GM11168 (cell line): ENCODE measurements around the gene KRTAP10-12.
"Not testable (repeated sequence)": the region's sequence is repeated elsewhere in the genome, so short reads cannot be mapped to it uniquely, and the experiment has no call there.

Source experiments
- in situ Hi-C: fragments of 300-500 bp; cut with MboI; formaldehyde crosslinking; loops from one replicate; pipeline ENCODE4 v1.12.0; 2022; ENCODE audit warnings: low sequenced_read_pairs; ENCODE audit not compliant: unreplicated experiment

The KRTAP10-12 gene

DNA sequence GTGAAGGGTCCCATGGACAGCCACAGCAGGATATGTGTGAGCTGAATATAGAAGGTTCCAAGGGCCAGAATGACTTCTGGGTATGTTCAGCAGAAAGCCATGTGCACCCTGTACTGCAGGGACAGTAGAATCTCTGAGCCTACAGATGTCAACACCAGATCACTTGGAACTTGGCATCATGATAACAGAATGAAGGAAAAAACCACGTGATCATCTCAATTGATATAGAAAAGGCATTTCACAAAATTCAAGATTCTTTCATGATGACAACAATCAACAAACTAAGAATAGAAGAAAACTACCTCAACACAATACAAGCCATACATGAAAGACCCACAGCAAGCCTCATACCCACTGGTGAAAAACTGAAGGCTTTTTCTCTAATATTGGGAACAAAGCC, 29.4 kb upstream of the KRTAP10-12 start:
- in situ Hi-C loops: no loop called here

DNA sequence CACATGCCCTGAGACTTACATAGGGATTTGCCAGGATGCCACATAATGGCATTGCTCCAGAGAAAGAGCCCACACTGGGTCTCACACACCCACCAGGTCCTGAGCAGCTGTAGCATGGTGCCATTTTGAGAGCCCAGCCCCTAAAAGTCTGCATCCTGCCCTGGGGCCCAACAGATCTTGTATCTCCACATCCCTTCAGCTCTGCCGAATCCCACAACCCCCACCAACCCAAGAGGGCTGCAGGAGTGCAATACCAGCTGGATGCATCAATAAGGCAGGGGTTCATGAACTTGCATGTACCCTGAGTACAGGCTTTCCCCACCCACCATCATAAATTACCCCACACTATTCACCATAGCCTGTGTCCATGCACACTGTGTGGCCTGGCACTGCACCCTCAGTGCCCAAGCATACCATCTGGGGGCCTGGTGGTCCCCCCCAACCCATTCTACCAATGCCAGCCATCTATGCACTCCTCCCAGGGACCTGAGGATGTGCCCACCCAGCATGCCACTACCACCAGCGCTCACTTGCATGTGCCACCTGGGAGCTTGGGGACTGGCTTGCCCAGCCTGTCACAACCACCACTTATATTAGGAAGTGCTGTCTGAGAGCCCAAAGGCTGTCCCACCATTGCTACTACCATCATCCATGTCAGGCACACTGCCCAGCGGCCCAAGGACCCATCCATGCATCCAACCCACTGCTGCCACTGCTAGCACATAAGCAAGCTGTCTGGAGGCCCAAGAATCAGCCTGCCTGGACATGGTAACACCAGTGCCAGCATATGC, 26.1 kb upstream of the KRTAP10-12 start:
- in situ Hi-C loops: no loop called here

DNA sequence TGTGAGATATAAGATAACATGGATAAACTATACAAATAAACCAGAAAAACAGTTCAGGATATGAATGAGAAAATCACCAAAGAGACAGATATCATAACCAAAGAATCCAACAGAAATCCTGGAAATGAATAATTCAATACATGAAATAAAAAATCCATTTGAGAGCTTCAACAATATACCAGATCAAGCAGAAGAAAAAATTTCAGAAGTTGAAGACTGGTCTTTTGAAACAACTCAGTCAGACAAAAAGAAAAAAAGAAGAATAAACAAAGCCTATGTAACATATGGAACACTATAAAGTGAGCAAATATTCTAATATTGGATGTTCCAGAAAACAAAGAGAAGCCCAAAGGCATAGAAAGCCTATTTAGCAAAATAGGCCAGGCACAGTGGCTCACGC, 25.1 kb upstream of the KRTAP10-12 start:
- in situ Hi-C loops: no loop called here

DNA sequence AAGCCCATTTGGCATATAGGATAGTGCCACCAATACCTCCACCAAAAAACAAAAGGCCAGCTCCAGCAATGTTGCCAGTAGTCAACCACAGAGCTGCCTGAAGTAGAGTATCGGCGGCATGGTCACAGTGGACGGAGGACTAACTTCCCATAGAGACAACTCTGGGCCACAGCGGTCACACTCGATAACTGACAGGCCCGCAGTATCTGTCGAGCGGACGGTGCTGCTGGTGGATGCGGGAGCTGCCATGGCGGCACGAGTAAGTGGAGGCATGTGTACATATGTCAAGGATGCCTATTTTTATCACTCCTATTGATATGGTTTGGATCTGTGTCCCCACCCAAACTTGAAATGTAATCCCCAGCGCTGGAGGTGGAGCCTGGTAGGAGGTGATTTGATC, 19.1 kb upstream of the KRTAP10-12 start:
- in situ Hi-C loops: no loop called here

DNA sequence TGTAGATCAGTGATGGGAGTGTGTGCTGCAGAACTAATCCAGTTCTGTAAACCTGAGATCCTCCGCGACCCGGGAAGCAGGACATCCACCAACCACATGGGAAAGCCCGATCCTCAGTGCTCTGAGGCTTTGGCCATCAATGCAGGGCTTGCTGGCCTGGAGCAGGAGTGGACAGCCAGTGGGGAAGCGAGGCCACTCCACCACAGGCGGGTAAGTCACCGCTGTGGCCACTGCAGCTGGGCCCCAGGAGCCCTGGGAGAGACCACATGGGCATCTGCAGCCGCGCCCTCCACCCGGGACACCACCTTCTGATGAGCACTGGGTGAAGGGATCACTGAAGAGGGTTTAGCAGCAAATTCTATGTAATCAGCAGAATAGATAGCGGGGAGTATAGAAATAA, 15.8 kb upstream of the KRTAP10-12 start:
- in situ Hi-C loops: no loop called here

DNA sequence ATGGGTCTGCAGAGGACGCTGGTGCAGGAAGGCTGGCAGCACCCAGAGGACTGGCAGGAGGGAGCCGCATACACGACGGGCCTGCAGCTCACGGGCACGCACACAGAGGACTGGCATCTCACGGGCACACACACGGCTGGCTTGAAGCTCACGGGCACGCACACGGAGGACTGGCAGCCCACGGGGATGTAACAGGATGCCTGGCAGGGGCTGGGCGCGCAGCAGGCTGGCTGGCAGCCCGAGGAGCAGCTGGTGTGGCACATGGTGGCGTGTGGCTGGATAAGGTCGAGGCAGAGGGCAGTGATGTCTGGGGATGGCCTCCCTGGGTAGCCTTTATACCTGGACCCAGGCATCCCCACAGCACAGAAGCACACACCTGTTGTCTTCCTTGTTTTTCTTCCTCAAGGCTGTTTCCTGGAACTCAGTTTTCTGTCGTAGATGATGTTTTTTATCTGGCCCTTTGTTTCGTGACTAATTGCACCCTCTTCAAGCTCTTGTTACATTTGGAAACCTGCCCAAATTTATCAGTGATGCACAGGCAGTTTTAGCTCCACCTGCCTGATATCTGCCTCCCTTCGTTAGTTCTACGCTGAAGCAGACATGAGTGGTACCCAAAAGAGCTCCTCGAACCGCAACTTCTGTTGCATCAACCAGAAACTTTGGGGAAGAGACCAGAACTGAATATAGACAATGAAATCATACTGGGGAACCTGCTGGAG, 15.0 kb upstream of the KRTAP10-12 start, which contains the start of gene KRTAP12-1:
TSS of gene KRTAP12-1 (minus strand) at position 303 of the 719 bp plus-strand sequence. CDS start at position 263, 40 bp downstream.
- in situ Hi-C loops: no loop called here

DNA sequence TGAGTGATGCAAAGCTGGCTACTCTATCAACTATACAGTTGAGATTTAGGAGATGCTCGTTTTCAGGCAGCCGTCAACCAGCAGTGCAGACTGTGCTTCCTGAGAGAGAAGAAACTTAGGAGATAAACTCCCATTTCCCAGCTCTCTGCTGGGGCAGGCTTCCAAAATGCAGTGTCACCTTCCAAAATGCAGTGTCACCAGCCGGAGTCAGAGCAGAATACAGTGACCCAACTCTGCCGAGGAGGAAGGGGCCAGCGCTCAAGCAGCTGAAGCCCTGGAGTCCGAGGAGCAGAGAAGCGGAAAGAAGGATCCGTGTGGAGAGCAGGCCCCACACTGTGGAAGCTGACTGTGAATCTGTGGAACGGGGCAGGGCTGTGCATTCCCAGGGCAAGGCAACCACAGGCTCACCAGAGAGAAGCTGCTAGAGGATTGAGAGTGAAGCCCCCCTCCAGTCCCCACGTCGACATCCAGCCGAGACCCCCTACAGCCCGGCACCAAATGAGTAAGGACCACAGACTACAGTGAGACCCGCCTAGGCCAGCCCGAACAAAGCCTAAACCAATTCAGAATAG, 14.3 kb upstream of the KRTAP10-12 start:
- in situ Hi-C loops: no loop called here

DNA sequence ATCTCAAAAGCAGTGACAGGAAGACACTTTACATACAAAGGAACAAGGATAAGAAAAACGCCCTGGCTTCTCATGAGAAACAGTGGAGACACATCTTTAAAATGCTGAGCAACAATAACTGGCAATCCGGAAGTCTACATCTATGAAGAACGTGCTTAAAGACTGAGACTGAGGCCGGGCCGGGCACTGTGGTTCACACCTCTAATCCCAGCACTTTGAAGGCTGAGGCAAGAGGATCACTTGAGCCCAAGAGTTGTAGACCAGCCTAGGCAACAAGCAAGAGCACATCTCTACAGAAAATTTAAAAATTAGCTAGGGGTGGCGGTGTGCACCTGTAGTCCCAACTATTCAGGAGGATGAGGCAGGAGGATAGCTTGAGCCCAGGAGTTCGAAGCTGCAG, 12.9 kb upstream of the KRTAP10-12 start:
- in situ Hi-C loops: no loop called here

DNA sequence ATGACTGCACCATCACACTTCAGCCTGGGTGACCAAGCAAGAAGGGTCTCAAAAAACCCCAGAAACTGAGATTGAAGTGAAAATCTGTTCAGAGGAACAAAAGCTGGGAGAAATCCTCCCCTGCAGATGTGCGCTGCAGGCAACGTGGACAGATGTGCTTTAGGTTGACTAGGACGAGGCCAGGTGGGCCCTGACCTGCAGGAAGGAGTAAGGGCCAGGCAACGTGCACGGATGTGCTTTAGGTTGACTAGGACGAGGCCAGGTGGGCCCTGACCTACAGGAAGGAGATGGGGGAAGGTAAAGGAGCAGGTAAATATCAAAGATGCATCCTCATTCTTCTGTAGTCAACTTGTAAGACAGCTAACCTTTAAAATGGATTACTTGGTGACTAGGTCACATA, 12.5 kb upstream of the KRTAP10-12 start:
- in situ Hi-C loops: no loop called here

DNA sequence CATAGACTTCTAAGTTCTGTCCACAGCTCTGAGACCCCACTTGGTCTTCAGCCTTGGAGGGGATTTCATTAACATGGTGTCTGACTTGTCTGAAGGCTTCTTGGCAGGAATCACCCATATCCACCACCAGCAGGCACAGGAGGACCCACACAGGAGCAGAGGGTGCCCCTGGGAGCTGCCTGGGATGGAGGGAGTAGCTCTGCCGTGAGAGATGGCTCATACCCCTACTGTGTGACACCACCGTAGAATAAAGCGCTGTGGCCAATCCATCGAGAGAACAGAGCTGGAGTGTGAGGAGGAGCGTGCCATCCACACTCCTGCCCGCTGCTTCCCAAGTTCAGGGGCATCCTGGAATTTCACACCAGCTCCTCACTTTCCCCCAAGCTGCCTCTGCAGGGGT, 11.9 kb upstream of the KRTAP10-12 start:
- in situ Hi-C loops: not testable (repeated sequence)

DNA sequence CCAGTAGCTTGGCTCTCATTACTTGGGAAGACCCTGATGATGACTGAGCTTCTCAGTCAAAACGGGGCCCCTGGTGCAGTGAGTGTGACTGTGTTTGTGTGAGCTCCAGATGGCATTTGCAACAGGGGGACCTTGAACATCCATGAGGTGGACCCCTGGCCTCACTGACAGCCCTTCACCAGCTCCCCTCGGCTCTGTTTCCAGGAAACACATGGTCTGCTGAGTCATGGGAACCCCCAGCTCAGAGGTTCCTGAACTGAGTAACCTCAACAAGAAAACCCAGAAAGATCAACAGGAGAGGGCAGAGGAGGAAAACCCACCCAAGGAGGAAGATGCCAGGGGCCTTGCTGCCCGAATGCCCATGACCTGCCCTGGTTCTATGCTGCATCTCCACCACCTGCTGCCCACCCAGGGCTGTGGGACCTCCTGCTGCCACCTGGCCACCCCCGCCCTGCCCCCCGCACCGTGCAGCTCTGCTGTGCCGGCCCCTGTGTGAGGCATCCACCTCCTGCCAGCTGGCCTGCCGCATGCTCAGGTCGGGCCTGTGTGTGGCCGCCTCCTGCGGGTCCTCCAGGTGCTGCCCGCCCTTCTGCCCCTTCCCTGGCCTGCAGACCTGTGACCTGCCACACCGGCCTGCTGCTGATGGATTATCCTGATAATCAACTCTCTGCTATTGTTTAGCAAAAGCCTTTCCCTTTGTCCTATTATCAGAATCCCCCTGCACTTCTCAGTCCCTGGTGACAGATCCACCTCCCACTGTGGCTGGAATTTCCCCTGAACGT, 10.8 kb upstream of the KRTAP10-12 start:
- in situ Hi-C loops: no loop called here

DNA sequence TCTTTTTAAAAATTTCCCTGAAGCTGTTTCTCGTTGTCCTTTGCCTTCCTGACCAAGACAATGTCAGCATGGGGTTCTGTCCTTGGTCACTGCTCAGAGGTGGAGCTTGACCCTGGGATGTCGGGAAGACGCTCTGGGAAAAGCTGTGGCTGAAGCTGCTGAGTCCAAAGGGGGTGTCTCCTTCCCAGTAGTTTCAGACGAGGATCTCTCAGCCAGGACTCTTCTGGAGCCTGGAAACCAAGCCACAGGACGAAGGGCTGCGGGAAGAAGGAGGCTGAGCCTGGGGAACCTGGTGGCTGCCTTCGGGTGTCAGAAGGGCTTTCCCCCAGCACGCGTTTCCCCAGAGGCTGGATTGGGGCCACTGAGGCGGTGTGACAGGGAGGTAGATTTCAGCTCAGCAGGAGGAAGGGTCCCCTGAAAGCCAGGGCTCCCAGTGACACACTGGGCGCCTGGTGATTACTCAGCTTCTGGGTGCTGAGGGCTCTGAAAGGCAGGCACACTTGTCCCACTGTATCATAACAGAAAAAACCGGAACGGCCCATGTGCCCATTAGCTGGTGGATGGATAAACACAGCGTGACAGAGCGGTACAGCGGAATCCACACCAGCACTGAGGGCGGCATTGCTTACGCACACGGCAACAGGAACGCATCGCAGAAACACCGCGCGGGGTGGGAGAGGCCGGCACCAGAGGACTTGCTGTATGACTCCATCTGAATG, 10.0 kb upstream of the KRTAP10-12 start:
- in situ Hi-C loops: no loop called here

DNA sequence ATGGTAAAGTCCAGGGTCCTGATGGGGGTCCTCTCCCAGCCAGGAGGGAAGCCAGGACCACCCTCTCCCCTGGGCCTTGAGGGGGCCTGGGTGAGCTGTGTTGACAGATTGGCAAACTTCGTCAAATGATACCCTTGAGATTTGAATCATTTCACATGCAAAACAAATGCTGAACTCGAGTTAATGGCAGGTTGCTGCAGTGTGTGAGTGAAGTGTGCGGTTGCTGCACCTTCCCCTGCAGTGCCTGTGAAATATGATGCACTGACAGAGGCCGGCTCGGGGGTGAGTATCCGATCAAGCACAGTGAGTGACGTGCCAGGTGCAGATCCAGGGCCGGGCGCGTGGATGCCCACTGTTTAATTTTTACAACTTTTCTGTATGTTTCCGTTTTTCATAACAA, 9.3 kb upstream of the KRTAP10-12 start:
- in situ Hi-C loops: no loop called here

DNA sequence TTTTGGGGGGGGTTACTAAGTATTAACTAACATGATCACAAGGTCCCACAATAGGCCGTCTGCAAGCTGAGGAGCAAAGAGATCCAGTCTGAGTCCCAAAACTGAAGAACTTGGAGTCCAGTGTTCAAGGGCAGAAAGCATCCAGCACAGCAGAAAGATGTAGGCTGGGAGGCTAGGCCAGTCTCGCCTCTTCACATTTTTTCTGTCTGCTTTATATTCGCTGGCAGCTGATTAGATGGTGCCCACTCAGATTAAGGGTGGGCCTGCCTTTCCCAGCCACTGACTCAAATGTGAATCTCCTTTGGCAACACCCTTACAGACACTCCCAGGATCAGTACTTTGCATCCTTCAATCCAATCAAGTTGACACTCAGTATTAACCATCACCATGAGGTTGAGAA, 7.2 kb upstream of the KRTAP10-12 start:
- in situ Hi-C loops: not testable (repeated sequence)

DNA sequence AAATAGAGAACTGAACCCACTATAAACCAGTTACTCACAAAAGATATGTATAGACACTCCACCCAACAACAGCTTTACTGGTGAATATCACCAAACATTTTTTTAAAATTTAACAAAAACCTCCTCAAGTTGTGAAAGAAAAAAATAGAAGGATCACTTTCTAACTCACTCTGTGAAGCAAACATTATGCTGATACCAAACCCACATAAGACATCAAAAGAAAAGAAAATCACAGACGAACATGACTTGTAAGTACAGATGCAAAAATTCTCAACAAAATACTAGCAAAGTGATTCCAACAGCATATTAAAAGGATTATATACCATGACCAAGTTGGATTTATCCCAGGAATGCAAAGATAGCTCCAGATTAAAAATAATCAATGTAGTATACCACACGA, 5.3 kb upstream of the KRTAP10-12 start:
- in situ Hi-C loops: no loop called here

DNA sequence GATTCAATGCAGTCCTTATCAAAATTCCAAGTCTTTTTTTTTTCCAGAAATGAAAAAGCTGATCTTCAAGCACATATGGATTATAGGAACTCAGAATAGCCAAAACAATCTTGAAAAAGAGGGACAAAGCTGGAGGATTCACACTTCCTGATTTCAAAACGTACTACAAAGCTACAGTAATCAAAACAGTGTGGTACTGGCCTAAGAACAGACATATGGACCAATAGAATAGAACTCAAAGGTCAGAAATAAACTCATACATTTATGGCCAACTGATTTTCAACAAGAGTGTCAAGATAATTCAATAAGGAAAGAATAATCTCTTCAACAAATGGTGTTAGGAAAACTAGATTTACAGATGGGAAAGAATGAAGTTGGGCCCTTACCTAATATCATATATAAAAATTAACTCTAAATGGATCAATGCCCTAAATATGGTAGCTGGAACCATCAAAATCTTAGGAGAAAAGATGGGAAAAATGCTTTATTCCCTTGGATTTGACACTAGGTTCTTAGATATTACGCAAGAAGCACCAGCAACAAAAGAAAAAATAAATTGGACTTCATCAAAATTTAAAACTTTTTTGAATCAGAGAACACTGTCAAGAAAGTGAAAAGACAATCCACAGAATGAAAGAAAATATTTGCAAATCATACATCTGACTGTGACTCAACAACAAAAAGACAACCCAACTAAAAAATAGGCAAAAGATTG, 4.0 kb upstream of the KRTAP10-12 start:
- in situ Hi-C loops: no loop called here

DNA sequence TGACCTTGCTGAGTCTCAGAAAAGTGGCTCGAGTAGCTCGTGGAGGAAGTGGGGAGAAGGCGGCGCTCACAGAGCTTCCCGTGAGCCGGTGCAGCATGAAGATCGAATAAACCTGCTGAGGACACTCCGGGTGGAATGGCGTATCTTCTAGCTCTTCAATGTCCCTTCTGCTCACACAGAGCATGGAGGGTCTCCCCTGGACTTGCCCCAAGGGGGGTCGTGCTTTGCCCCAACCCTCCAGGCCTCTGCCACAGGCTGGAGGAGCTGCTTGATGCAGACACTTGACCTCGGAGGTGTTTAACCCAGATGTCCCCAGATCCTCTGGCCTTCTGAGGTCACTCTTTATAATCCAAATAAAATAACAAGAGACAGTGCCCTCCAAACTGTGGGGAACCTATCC, 2.2 kb upstream of the KRTAP10-12 start:
- in situ Hi-C loops: no loop called here

DNA sequence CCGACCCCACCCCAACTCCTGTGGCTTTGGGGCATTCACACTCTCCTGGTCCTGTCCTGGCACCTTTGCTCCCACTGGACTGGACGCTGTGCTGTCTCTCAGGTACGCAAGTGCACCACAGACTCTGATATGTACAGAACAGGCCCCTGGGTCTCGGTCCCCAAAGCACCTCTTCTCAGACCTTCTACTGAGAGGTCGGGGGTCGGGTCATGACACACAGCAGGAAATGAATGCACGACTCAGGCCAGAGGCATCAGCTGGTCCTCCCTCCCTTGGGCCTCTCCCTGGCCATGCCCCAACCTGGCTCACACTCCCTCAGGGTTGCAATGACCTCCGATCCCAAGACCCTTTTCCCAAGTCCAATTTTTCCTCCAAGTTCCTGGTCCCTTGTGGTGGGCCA, 1.8 kb upstream of the KRTAP10-12 start:
- in situ Hi-C loops: no loop called here

DNA sequence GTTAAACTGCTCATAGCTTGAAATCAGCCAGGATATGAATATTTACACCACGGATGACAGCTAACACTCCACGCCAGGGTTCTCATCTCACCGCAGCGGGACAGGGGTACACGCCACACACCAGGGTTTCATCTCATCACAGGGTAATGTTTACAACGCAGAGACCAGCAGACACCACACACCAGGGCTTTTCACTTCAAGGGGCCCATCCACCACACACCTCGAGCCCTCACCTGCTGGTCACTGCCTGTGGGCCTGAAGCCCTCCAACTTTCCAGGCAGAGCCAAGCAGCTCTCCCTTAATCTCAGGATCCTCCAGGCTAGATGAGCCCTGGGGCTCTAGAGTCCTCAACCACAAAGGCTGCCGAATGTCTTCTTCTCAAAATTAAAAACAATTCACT, 1.3 kb upstream of the KRTAP10-12 start:
- in situ Hi-C loops: no loop called here
